ENCODE results near the gene FEN1. TPM values are rescaled to one million over a fixed set of nuclear protein-coding genes. Genes with fewer than 3 reads are reported as not detected.

Gene FEN1
- total and polyA plus RNA-seq, 2 of the 8 experiments (the other 6 are each of a cell fraction or from before 2014, with no cell fraction given) = 52.6 to 86.1 TPM

- no peaks in the 10 kb centered on the region for H3K23me2 ChIP-seq (ENCODE audit: low read depth, low read length)
- no peak overlapping the region for H3K56ac ChIP-seq (replicated peaks; ENCODE audit: insufficient read length, low read depth, low read length)
- ChIA-PET POLR2A (ENCODE audit: partially characterized antibody) (interaction anchor here (3.5 kb wide), 1 partner anchor 37 kb away, joined by 13 read pairs; the partner anchor contains the start of genes FEN1 and TMEM258), CTCF (ENCODE audit: partially characterized antibody) (interaction anchor here (1.0 to 6.0 kb wide), 7 partner anchors 9 to 191 kb away, joined by 3 to 48 read pairs (median 5); partner anchors contain the start of genes FEN1 and TMEM258)
- H3K36me3 ChIP-seq (ENCODE audit: control insufficient read depth in 2 of 4, insufficient read depth in 4 of 4, low read length in 3 of 4) = no peaks in the 10 kb centered on the region
- H4K5ac ChIP-seq (ENCODE audit: insufficient read length, low read depth, low read length) = no peak overlapping the region
- no peaks in the 10 kb centered on the region for H3K9me3 ChIP-seq (ENCODE audit: insufficient read depth in 2 of 2, low read depth in 1 of 2, low read length in 1 of 2)
- 80% methylated on average over 4 of the region's 4 CpGs; no CpG with 5 or more reads in 1 of the 2 experiments for WGBS, 2 experiments (ENCODE audit: extremely low coverage in 1 of 2, insufficient coverage in 1 of 2, insufficient read length in 1 of 2, insufficient replicate concordance in 2 of 2, low coverage in 1 of 2, low lambda C conversion rate in 2 of 2, missing lambda C conversion rate in 1 of 2)
- H3K27me3 ChIP-seq (replicated peaks in 1 of 4; ENCODE audit: control insufficient read depth in 3 of 4, extremely low read depth in 1 of 4, insufficient read depth in 3 of 4, low read length in 3 of 4) = peaks cover 4 to 21% (median 15%) of the 10 kb centered on the region in 4 experiments
- no peak overlapping the region for H3K4ac ChIP-seq (replicated peaks; ENCODE audit: insufficient read length, low read depth, low read length)
- H2BK15ac ChIP-seq (ENCODE audit: low read length) = no peak overlapping the region
- no peak overlapping the region for H3K4me2 ChIP-seq (ENCODE audit: insufficient read depth in 1 of 2, low read depth in 2 of 2, low read length in 2 of 2)
- no peak overlapping the region for H3K9ac ChIP-seq (replicated peaks in 1 of 4; ENCODE audit: extremely low read depth in 1 of 4, low read depth in 3 of 4, low read length in 3 of 4)
- no peak overlapping the region for H2AK5ac ChIP-seq (ENCODE audit: low read depth, low read length)
- no peak overlapping the region for H2BK120ac ChIP-seq (replicated peaks; ENCODE audit: low read depth, low read length)
- no peak overlapping the region for H2BK20ac ChIP-seq (ENCODE audit: low read length)
- H4K20me1 ChIP-seq (replicated peaks in 1 of 2; ENCODE audit: control insufficient read depth in 1 of 2, insufficient read depth in 2 of 2, low read length in 2 of 2) = peaks cover 0 to 1% of the 10 kb centered on the region in 2 experiments
- no peak for FAIRE-seq
- H3K18ac ChIP-seq (ENCODE audit: extremely low read depth, low read length) = peak overlapping the region; percentile 38; the same call in 1 of the 2 replicates
- H3K27ac ChIP-seq (ENCODE audit: low read depth, low read length) = no peak overlapping the region
- H3K79me1 ChIP-seq (ENCODE audit: low read depth, low read length) = no peaks in the 10 kb centered on the region
- H4K91ac ChIP-seq (replicated peaks; ENCODE audit: insufficient read length, low read length) = no peak overlapping the region
- H2BK5ac ChIP-seq (ENCODE audit: low read depth, low read length) = peak overlapping the region; percentile 75; the same call in 1 of the 2 replicates
- H3K4me1 ChIP-seq (replicated peaks in 1 of 4; ENCODE audit: control insufficient read depth in 3 of 4, insufficient read depth in 4 of 4, low read length in 3 of 4) = peaks cover 0 to 18% (median 12%) of the 10 kb centered on the region in 4 experiments; a peak in 6 of 7 replicates
- H4K8ac ChIP-seq (ENCODE audit: extremely low read depth, insufficient read depth, low read length) = no peak overlapping the region
- no peak overlapping the region for H2BK12ac ChIP-seq (ENCODE audit: low read depth, low read length)
- H3K79me2 ChIP-seq (ENCODE audit: control insufficient read depth in 1 of 2, insufficient read depth in 2 of 2, low read length in 2 of 2) = no peaks in the 10 kb centered on the region
- H3K4me3 ChIP-seq (ENCODE audit: extremely low read depth in 1 of 4, insufficient read depth in 2 of 4, low read depth in 3 of 4, low read length in 4 of 4) = no peak overlapping the region
- DNase-seq (ENCODE audit: low read depth in 1 of 2, low spot score in 2 of 2) = no peak
- no peak overlapping the region for H3K23ac ChIP-seq (ENCODE audit: insufficient read length)
- H3K14ac ChIP-seq (ENCODE audit: insufficient read length) = no peak overlapping the region
- no peak overlapping the region for H2AFZ ChIP-seq (ENCODE audit: low read length)
- TF ChIP-seq CHD2 (IDR thresholded peaks at IDR 0.05; ENCODE audit: low read length) (no peak), PHF8 (conservative IDR thresholded peaks at IDR 0.05; ENCODE audit: low read depth, low read length) (no peak), SAP30 (IDR thresholded peaks at IDR 0.05; ENCODE audit: insufficient read depth, insufficient replicate concordance, low read length) (no peak), ATF3 (IDR thresholded peaks at IDR 0.05; ENCODE audit: insufficient read depth, low read depth, low read length) (no peak), CHD1 (IDR thresholded peaks at IDR 0.05; ENCODE audit: low read depth, low read length) (no peak), SIX5 (IDR thresholded peaks at IDR 0.05; ENCODE audit: low read depth, low read length) (no peak), HDAC6 (IDR thresholded peaks at IDR 0.05; ENCODE audit: low read depth, low read length) (no peak), SP2 (IDR thresholded peaks at IDR 0.05; ENCODE audit: low read length) (no peak), CEBPB (IDR thresholded peaks at IDR 0.05; ENCODE audit: low read depth, low read length) (no peak), RFX5 (IDR thresholded peaks at IDR 0.05; ENCODE audit: borderline replicate concordance, low read depth, low read length) (no peak), EP300 (IDR thresholded peaks at IDR 0.05; ENCODE audit: borderline replicate concordance in 1 of 2, low read depth in 2 of 2, low read length in 2 of 2) (no peak), KDM4A (IDR thresholded peaks at IDR 0.05; ENCODE audit: low read depth, low read length, severe bottlenecking) (no peak), TBP (IDR thresholded peaks at IDR 0.05; ENCODE audit: low read depth, low read length) (no peak), CREB1 (IDR thresholded peaks at IDR 0.05) (no peak), KDM5A (IDR thresholded peaks at IDR 0.05; ENCODE audit: low read length) (no peak)
These were observed 36.6 kb upstream of the FEN1 start for GRCh38 chr11:61756147-61756451.
